HG02623 (cell line): ENCODE data around the gene CXCL3.

ENCODE experiments used
- ATAC-seq: cut with Tn5 transposase; IDR thresholded peaks from one replicate; pipeline ENCODE4 v1.9.1; 2021; ENCODE audit warnings: moderate library complexity; ENCODE audit not compliant: unreplicated experiment

The CXCL3 gene

DNA sequence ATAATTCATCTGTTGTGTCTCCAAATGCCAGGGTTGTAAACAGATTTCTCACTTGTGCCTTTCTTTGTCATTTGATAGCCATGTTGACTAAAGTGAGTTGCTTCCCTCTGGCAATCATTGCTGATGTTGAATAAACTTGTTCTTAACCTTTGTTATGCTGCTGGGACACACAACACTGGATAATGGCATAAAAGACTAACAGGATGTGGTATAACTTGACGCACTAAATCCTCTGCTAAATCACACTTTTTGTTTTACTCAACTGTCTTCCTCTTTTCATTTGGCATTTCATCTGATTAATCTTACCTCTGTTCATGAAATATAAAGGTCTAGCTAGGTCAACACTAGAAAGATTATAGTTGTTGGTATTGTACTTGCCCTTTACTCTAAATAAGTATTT lies 22.4 kb downstream of the CXCL3 start:
- ATAC-seq, result no peak

DNA sequence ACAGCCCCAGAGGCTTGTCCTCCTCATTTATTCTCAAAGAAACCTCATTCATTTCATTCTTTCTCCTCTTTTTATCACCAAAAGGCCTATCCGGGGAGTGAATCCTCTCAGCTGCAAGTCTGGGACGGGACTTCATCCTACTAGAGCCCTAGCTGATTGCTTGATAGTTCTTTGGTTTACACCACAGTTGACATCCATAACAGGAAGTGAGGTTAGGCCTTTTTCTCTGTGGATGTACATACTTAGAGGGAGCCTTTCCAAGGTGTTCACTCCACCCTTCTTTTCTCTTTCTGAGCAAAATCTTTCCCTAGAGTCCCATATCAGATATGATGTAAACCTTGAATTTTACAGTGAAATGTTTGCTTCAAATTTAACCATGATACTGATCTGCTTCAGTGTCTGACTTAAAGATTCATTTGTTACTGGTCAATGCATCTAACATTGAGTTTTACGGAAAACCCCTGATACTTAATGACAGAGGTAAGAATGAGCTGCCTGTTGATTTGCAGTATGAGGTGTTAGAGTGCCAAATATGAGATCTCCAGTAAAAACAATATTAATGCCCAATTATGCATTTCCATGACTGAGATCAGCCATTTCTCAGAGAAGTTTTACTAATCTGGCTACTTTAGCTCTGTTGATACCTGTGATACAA lies 23.2 kb downstream of the CXCL3 start:
- ATAC-seq, result no peak

DNA sequence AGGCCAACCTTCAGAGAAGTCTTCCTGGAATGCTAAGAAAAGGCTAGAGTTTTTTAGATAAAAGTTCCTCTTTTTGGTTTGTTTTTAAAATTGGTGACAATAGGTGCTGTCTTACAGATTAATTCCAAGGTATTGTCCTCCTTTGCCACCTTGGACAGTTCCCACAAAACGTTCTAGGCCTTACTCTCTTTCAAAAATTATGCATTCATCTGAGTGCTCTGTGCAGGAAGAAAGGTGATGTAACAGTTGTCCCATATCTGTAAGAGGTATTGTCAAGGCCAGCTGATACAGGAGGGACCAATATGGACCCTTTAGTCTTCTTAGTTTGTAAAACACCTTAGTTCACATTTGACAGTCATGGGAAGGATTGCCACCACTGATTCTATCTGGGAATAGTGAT lies 24.2 kb downstream of the CXCL3 start:
- ATAC-seq, result no peak

- ATAC-seq, result no peak
Measured at GRCh38 chr4:74013264-74013663, 25.2 kb downstream of the CXCL3 start.

GRCh38 chr4:74012130-74012529 lies 26.4 kb downstream of the CXCL3 start:
- no peak for ATAC-seq

DNA sequence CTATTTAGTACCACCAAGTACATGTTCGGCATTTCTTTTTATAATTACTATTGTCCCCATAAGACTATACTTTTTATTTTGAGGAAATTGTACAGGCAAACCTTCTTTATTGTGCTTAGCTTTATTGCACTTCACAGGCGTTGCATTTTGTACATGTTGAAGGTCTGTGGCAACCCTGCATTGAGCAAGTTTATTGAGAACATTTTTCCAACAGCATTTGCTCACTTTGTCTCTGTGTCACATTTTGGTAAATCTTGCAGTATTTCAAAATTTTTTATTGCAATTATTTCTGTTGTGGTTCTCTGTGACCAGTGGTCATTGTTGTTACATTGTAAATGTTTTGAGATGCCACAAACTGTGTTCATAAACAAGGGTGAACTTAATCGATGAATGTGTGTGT lies 29.2 kb downstream of the CXCL3 start:
- ATAC-seq, result no peak

DNA sequence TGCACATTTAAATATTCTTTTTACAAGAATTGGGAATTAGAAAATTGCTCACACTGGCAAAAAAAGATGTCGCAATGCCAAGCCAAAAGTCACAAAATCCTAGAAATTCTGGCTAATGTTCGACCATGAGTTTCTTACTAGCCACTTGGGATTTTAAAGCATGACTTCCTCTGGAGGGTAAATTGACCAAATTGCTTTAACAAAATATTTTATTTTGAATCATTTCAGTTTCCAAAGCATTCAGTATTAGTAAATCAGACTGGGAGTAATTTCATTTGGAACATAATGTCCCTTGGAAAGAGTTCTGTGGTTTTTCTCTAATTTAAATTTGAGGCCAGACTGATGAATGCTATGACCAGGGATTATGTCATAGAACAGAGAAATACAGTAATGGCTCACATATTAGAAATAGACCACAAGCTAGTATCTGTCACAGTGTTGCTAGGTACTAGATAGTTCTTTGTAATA lies 32.4 kb downstream of the CXCL3 start:
- no peak for ATAC-seq

DNA sequence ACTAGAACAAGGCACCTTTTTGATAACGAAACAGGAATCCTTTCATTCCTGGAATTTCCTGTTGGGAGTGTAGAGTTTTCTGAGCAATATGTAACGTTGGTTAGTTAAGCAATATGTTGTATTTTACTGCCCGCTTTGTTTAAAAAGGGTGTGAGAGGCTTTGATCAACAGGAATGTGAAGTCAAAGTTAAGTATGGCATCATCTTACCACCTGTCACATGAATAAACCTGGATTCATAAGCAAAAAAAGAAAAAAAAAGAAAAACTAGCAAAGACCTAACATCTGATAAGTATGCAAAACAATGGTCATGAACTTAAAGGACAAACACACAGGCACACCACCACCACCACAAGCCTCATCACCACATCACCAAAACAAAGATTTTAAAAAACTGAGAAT lies 33.0 kb downstream of the CXCL3 start:
- ATAC-seq, result no peak

- no peak for ATAC-seq
Measured at GRCh38 chr4:74004668-74005067, 33.8 kb downstream of the CXCL3 start.

- no peak for ATAC-seq
Measured at GRCh38 chr4:74000301-74000700, 38.2 kb downstream of the CXCL3 start.

DNA sequence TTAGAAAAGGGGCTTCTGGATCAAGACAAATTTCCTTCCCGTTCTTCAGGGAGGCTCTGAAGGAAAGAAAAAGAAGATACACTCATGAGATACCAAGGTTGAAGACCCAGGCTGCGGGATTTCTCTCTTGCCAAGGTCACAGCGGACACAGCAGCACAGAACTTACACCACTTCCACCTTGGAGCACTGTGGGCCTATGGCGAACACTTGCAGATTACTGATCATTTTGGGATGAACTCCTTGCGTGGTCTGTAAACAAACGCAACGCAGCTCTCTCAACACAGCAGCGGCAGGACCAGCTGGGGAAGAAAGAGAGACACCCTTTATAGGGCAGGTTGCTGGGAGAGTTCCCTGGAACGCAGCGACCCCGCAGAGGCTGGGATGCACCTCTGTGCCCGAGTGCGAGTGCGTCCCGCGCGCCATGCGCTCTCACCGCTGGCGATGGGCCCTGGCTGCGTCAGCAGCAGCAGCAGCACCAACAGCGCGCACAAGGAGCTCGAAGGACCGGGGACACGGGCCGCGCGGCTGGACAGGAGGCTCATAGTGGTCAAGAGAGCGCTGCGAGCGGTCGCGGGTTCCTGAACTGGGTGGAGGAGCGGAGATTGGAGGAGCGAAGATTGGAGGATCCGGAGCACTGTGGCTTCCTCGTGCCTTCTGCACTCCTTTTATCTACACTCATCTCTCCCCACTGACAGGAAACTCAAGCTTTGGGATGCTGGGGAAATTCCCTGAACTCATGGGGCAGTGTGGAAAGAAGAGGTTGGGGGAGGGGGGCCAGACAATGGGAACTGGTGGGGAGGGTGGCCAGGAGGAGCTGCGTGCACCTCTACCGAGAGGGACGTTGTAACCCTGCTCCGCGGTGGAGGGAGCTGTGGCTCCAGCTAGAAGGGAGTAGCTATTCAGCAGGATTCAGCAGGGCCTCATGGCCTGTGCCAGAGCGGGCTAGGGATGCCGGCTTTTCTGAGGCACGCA lies 40.2 kb downstream of the CXCL3 start, which contains the start of gene CXCL5:
Gene CXCL5, minus strand, starts transcription at position 638 of the 972 bp plus-strand sequence. Its CDS starts 96 bp downstream, at position 542.
- no peak for ATAC-seq

GRCh38 chr4:73992050-73992449 lies 46.4 kb downstream of the CXCL3 start:
- ATAC-seq, result no peak

GRCh38 chr4:73991742-73992000 lies 46.8 kb downstream of the CXCL3 start:
- ATAC-seq, result no peak

DNA sequence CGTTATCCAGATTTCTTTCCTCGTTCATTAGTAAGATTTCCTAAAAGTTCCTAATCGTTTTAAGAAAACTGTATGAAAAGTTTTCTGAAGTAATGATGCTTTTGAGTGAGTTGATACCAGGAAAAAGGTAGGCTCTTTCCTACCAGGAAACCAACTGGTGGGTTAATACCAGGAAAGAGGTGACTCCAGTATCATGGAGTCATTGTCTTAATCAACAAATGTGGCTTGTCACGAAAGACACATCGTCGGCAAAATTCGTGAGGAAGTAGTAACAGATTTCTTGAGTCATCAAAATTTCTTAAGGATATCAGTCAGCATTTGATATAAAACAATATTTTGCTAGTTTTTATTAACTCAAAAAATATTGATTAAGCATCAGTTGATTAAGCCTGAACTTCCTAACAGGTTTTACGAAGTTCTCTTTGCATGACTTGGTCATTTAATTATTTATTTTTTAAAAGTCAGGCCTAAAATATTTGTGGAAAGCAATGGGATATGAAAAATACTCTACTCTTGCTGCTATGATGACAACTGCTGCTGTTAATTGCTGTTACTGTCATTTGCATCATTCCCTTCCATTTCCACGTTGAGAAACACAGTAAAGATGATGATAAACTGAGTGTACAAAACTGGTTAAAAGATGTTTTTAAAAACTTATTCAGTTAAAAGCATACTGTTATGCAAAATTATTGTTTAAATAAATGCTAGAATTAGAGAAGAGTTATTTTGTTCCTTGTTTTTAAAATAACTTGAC lies 47.3 kb downstream of the CXCL3 start:
- ATAC-seq, result no peak

DNA sequence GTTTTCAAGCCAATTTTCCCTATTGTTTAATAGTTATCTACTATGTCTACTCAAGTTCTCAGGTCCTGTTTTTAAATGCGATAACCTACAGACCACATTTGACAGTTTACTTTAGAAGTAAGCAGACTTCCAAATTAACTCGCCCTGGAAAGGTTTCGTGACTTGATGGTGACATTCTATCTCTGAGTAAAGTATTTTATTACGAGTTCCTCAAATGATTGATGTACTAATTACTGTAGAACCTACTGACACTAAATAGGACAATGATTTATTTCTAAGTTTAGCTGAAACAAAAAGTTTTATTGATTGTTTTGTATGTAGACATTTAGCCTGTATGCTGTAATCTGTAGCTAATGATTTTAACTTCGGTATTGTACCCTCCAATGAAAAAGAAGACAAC lies 48.6 kb downstream of the CXCL3 start:
- ATAC-seq, result no peak

DNA sequence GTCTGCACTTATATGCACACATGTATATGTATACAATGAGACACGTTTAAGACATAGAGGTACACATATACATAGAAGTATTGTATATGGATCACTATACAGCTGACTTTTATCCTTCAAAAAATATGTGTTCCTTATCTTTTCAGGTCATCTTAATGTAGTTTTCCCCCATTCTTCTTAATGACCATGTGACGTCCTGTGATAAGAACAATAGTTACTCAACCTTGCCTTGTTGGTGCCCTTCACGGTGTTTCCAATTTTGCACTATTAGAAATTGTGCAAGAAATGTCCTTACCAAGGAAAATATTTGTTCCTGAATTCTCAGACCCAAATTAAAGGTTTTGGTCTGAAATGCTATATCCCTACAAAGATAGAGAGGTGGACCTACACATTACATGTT lies 49.5 kb downstream of the CXCL3 start:
- ATAC-seq, result no peak

DNA sequence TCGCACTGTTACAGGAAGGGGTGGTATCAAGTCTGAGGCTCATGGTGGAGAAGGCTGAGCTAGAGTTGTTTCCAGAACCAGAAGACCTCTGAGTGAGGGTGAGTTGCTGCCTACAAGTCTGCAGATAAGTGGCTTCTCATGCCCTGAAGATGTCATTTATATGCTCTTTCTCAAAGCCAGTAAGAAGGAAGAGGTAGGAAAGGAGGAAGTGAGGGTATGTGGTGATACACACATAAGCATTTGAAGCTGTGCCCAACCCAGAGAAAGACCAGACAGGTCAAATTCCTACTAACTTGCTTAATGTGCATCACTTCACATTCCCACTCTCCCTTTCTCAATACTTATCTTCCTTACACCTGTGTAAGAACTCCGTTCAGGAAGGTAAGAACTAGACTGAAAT lies 50.4 kb downstream of the CXCL3 start, which contains the start of gene PPBP:
Gene PPBP, minus strand, starts transcription at position 130 of the 400 bp plus-strand sequence. Its CDS starts 87 bp downstream, at position 43.
- ATAC-seq, result no peak
